HUES48 (cell line): Measurements from ENCODE around the gene PAOX.
"Not testable (repeated sequence)": the region's sequence is repeated elsewhere in the genome, so short reads cannot be mapped to it uniquely, and the experiment has no call there.

Experiments
- H3K27ac ChIP-seq: one replicate; pipeline ENCODE4 v1.7.0; 2013; ENCODE audit warnings: low read depth, low read length, inconsistent platforms
- H3K27me3 ChIP-seq: 2 replicates; pipeline ENCODE4 v1.6.1; 2013; ENCODE audit warnings: mild to moderate bottlenecking, low read length; ENCODE audit not compliant: control insufficient read depth, insufficient read depth
- H3K36me3 ChIP-seq: 2 replicates; pipeline ENCODE4 v1.6.1; 2013; ENCODE audit warnings: low read length; ENCODE audit not compliant: control insufficient read depth, insufficient read depth
- H3K4me1 ChIP-seq: 2 replicates; pipeline ENCODE4 v1.6.1; 2013; ENCODE audit warnings: mild to moderate bottlenecking, low read length; ENCODE audit not compliant: control insufficient read depth, insufficient read depth
- H3K4me3 ChIP-seq: 2 replicates; pipeline ENCODE4 v1.5.1; 2013; ENCODE audit warnings: mild to moderate bottlenecking, low read depth, low read length
- H3K9ac ChIP-seq: 2 replicates; pipeline ENCODE4 v1.6.1; 2013; ENCODE audit warnings: mild to moderate bottlenecking, low read depth, low read length, moderate library complexity
- H3K9me3 ChIP-seq: 2 replicates; pipeline ENCODE4 v1.6.1; 2013; ENCODE audit warnings: low read length; ENCODE audit not compliant: control insufficient read depth, insufficient read depth

Gene PAOX

DNA sequence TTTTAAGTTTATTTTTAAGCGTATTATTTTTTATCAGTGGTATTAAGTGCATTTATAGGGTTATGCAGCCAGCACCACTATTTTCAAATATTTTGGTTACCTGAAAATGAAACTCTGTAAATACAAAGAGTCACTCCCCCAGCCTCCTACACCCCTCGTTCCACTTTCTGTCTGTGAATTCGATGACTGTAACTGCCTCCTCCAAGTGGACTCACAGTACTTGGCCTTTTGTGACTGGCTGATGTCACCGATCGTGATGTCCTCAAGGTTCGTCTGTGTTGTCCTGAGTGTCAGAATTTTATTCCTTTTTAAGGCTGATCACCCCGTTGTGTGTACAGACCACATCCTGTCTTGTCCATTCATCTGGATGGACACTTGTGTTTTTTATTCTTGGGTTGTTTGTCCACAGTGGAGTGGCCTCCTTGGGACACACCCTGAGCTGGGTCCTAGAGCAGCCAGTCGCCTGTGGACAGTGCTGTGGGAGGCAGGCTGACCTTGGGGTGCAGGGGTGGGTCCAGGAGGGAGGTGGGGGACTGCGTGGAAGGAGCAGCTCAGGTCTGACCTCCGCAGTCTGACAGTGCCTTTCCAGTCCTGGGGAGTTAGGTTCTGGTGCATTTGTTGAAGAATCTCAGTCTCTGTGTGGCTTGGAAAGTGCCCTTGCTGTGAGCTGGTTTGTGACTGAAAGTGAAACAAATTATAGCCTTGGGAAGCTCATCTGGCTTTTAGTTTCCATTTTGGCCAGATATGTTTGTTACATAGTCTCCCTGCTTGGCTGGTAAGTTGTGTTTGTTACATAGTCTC lies 21.8 kb downstream of the PAOX start:
- no peaks in the 10 kb centered on the region for H3K4me1 ChIP-seq
- H3K9ac ChIP-seq = no peak overlapping the region

DNA sequence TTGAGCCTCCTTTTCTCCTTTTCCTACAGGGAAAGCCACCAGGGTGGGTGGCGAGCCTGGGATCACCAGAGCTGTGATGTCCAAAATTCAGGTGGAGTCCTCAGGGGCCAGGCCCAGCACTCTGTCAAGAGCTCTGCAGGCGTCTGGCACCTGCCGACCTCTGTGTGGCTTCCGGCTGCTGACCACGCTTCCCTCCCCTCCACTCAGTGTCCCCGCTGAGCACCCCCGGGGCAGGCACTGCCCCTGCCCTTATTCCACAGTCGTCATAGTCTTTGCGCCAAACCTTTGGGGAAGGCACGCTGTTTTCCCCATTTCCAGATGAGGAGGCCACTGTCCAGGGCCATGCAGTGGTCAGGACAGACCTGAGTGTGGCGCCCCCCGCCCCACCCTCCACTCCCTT lies 22.4 kb downstream of the PAOX start:
- peaks cover 92% of the 10 kb centered on the region for H3K36me3 ChIP-seq
- H3K9ac ChIP-seq = no peak overlapping the region
- H3K27me3 ChIP-seq = no peaks in the 10 kb centered on the region
- no peak overlapping the region for H3K4me3 ChIP-seq
- H3K9me3 ChIP-seq = no peaks in the 10 kb centered on the region
- H3K4me1 ChIP-seq = no peaks in the 10 kb centered on the region
- no peak overlapping the region for H3K27ac ChIP-seq

More for the DNA sequence above, 21.8 kb downstream of the PAOX start:
- Histone ChIP-seq H3K4me3 (no peak overlapping the region), H3K9me3 (no peaks in the 10 kb centered on the region), H3K27me3 (no peaks in the 10 kb centered on the region), H3K27ac (no peak overlapping the region), H3K36me3 (peaks cover 94% of the 10 kb centered on the region)

DNA sequence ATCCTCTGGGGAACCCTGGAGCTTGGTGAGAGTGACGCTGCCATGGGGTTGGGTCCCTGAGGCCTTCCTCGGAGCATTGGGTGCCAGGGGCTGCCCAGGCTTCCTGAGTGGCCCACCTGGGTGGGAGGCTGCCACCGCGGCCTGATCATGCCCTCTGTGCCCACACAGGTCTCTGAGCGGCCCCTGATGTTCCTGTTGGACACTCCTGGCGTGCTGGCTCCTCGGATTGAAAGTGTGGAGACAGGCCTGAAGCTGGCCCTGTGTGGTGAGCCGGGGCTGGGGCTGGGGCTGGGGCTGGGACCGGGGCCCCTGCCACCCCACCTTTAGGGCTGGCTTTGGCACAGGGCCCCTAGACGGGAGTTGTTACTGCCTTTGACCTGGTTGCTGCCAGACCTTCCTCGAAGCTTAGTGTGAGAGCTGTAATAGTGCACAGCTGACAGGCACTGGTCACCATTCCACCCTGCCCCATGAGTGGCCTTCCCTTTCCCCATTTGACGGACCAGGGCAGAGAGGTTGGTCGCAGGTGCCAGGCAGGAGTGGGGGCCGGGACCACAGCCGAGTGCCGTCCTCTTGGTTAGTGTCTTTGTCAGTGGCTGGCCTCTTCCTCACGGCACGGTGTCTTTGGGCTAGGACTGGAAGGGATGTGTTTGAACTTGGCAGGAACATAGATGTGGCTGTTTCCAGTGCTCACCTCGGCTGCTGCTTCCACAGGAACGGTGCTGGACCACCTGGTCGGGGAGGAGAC lies 23.1 kb downstream of the PAOX start:
- Histone ChIP-seq H3K9ac (no peak overlapping the region), H3K4me3 (no peak overlapping the region), H3K4me1 (no peaks in the 10 kb centered on the region), H3K27me3 (no peaks in the 10 kb centered on the region), H3K27ac (no peak overlapping the region), H3K9me3 (no peaks in the 10 kb centered on the region), H3K36me3 (peaks cover 90% of the 10 kb centered on the region)

DNA sequence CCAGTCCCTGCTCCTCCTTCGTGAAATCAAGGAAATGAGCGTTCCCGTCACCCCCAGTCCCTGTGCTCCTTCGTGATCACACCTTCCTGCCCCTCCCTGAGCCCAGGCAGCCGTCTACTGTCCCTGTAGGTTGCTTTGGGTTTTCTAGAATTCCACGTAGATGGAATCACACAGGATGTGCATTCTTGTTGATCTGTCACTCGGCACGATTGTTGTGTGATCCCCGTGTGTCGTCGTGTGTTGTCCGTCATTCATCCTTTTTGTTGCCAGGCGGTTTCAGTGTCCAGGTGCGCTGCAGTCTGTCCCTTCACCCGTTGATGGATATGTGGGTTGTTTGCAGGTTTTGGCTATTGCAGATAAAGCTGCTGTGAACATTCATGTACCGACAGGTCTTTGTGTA lies 24.3 kb downstream of the PAOX start:
- H3K4me3 ChIP-seq = no peak overlapping the region
- no peak overlapping the region for H3K27ac ChIP-seq
- H3K27me3 ChIP-seq = no peaks in the 10 kb centered on the region
- no peaks in the 10 kb centered on the region for H3K4me1 ChIP-seq
- peaks cover 91% of the 10 kb centered on the region for H3K36me3 ChIP-seq
- H3K9ac ChIP-seq = no peak overlapping the region
- no peaks in the 10 kb centered on the region for H3K9me3 ChIP-seq

DNA sequence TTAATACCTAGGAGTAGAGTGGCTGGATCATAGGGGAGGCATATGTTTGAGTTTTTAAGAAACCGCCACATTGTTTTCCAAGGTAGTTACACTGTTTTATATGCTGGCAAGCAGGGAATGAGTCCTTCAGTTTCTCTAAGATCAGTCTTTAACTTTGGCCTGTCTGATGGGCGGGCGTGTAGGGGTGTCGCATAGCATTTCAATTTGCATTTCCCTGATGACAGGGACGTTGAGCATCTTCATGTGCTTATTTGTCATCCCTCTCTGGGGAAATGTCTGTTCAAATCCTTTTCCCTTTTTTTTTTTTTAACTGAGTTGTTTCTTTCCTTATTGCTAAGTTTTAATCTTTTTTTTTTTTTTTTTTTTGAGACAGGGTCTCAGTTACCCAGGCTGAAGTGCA lies 24.7 kb downstream of the PAOX start:
- peaks cover 91% of the 10 kb centered on the region for H3K36me3 ChIP-seq
- H3K9ac ChIP-seq = no peak overlapping the region
- H3K27me3 ChIP-seq = no peaks in the 10 kb centered on the region
- no peaks in the 10 kb centered on the region for H3K4me1 ChIP-seq
- no peak overlapping the region for H3K27ac ChIP-seq
- H3K9me3 ChIP-seq = no peaks in the 10 kb centered on the region
- H3K4me3 ChIP-seq = no peak overlapping the region

DNA sequence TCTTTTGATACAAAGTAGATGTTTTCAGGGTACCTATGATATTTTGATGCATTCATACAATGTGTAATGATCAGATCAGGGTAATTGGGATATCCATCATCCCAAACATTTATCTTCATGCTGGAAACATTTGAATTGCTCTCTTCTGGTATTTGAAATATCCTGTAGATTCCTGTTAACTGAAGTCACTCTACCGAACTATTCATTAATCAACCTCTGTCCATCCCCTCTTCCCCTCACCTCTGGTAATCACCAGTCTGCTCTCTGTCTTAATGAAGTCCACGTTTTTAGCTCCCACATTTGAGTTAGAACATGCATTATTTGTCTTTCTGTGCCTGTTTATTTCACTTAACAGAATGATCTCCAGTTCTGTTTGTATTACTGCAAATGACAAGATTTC lies 26.2 kb downstream of the PAOX start:
- Histone ChIP-seq H3K4me1 (no peaks in the 10 kb centered on the region), H3K36me3 (peaks cover 90% of the 10 kb centered on the region), H3K9ac (no peak overlapping the region), H3K27me3 (no peaks in the 10 kb centered on the region), H3K4me3 (no peak overlapping the region), H3K9me3 (no peaks in the 10 kb centered on the region), H3K27ac (no peak overlapping the region)

DNA sequence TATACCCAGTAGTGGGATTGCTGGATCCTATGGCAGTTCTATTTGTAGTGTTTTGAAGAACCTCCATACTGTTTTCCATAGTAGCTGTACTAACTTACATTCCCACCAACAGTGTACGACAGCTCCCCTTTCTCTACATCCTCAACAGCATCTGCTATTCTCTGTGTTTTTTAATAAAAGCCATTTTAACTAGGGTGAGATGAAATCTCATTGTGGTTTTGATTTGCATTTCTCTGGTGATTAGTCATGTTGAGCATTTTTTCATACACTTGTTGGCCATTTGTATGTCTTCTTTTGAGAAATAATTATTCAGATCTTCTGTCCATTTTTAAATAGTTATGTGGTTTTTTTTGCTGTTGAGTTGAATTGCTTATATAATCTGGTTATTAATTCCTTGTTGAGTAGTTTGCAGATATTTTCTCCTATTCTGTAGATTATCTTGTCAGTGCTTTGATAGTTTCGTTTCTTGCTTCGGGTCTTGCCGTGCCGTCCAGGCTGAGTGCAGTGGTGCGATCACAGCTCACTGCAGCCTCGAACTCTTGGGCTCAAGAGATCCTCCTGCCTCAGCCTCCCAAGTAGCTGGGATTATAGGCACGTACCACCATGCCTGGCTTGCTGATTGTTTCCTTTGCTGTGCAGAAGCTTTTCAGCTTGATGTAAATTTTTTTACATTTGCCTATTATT lies 26.9 kb downstream of the PAOX start:
- Histone ChIP-seq H3K9ac (no peak overlapping the region), H3K36me3 (peaks cover 90% of the 10 kb centered on the region)

DNA sequence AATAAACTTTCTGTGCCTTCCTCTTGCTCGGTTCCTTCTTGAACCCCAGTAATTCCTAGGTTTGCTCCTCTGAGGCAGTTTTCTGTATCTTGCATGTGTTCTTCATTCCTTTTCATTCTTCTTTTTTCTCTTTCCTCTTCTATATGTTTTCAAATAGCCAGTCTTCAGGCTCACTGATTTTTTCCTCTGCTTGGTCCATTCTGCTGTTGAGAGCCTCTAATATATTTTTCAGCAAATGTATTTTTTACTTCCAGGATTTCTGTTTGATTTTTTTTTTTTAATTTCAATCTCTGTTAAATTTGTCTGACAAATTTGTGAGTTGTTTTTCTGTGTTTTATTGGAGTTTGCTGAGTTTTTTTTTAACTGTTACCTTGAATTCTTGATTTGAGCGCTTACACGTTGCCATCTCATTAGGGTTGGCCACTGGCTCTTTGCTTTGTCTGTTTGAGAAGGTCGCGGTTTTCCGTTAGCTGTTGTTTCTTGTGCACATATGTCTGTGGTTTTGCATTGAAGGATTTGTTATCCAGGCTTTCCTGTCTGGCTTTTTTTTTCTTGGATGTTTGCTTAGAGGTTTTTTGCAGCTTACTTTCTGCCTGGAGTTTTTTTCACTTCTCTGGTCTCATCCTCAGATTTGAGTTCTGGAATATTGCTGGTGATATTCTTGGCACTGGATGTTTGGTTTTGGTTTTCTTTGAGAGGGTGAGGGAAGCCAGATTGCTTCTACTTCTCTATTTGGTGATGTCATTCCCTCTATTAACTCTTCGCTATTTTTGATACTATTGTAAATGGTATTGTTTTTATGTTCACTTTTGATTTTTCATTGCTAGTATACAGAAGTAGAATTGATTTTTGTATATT lies 32.7 kb downstream of the PAOX start:
- Histone ChIP-seq H3K4me3 (no peak overlapping the region), H3K4me1 (no peaks in the 10 kb centered on the region), H3K27ac (no peak overlapping the region), H3K9me3 (peaks cover 31% of the 10 kb centered on the region), H3K27me3 (no peaks in the 10 kb centered on the region), H3K9ac (no peak overlapping the region), H3K36me3 (peaks cover 69% of the 10 kb centered on the region)

More for the DNA sequence above, 26.9 kb downstream of the PAOX start:
- no peaks in the 10 kb centered on the region for H3K4me1 ChIP-seq
- H3K4me3 ChIP-seq = no peak overlapping the region
- no peak overlapping the region for H3K27ac ChIP-seq
- H3K27me3 ChIP-seq = no peaks in the 10 kb centered on the region
- peaks cover 6% of the 10 kb centered on the region for H3K9me3 ChIP-seq

DNA sequence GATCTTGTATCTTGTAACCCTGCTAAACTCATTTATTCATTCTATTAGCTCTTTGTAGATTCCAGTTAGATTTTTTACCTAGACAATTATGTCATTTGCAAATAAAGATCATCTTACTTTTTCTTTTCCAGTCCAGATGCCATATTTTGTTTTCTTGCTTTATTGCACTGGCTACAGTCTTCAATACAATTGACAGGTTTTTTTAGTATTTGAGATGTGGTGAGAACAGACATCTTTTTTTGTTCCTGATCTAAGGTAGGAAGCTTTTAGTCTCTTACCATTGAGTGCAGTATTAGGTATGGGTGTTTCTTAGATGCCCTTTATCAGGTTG lies 33.3 kb downstream of the PAOX start:
- peaks cover 31% of the 10 kb centered on the region for H3K9me3 ChIP-seq
- peaks cover 64% of the 10 kb centered on the region for H3K36me3 ChIP-seq
- no peaks in the 10 kb centered on the region for H3K4me1 ChIP-seq
- no peaks in the 10 kb centered on the region for H3K27me3 ChIP-seq
- H3K9ac ChIP-seq = no peak overlapping the region
- no peak overlapping the region for H3K4me3 ChIP-seq
- H3K27ac ChIP-seq = no peak overlapping the region

DNA sequence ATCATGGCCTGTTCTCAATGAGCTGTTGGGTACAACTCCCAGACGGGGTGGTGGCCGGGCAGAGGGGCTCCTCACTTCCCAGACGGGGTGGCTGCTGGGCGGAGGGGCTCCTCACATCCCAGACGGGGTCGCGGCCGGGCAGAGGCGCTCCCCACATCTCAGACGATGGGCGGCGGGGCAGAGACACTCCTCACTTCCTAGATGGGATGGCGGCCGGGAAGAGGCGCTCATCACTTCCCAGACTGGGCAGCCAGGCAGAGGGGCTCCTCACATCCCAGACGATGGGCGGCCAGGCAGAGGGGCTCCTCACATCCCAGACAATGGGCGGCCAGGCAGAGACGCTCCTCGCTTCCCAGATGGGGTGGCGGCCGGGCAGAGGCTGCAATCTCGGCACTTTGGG lies 35.3 kb downstream of the PAOX start:
- H3K27ac ChIP-seq, H3K4me3 ChIP-seq, H3K9ac ChIP-seq, H3K27me3 ChIP-seq, H3K4me1 ChIP-seq: not testable (repeated sequence)
- H3K9me3 ChIP-seq = peaks cover 31% of the 10 kb centered on the region
- H3K36me3 ChIP-seq = peaks cover 56% of the 10 kb centered on the region
